ENCODE measurements around the gene DDX46. TPM values are rescaled to one million over a fixed set of nuclear protein-coding genes. Genes with fewer than 3 reads are reported as not detected.

The DDX46 gene
- total and polyA plus RNA-seq, 2 of the 8 experiments (the other 6 are each of a cell fraction or from before 2014, with no cell fraction given): 22.6 to 110 TPM

DNA sequence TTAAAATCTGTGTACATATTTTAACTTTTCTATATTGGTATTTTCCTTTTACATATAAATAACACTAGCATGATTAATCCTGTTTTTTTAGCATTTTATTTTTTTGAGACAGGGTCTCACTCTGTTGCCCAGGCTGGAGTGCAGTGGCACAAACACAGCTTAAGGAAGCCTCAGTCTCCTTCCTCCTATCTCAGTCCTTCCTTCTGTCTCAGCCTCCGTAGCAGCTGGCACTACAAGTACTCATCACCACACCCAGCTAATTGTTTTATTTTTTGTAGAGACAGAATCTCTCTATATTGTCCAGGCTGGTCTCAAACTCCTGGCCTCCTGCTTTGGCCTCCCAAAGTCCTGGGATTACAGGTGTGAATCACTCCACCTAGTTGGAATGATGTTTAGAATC lies 85.7 kb downstream of the DDX46 start:
- WGBS, 2 experiments (ENCODE audit: extremely low coverage in 1 of 2, insufficient coverage in 1 of 2, insufficient read length in 1 of 2, insufficient replicate concordance in 2 of 2, low coverage in 1 of 2, low lambda C conversion rate in 2 of 2, missing lambda C conversion rate in 1 of 2): 100% methylated on average over 1 of the region's 1 CpG; no CpG with 5 or more reads in 1 of the 2 experiments
- no peak overlapping the region for H2BK20ac ChIP-seq (ENCODE audit: low read length)
- TF ChIP-seq CTBP2 (IDR thresholded peaks at IDR 0.05; ENCODE audit: borderline replicate concordance, insufficient read depth, insufficient read length, low read length) (no peak), CBX8 (IDR thresholded peaks at IDR 0.05; ENCODE audit: borderline replicate concordance, low read depth, low read length) (no peak), RAD21 (IDR thresholded peaks at IDR 0.05 in 1 of 2, conservative IDR thresholded peaks at IDR 0.05 in 1 of 2; ENCODE audit: low read depth in 2 of 2, low read length in 2 of 2) (no peak), SP4 (IDR thresholded peaks at IDR 0.05; ENCODE audit: low read length) (no peak), KDM1A (IDR thresholded peaks at IDR 0.05; ENCODE audit: borderline replicate concordance, low read length) (no peak), FOSL1 (IDR thresholded peaks at IDR 0.05; ENCODE audit: insufficient read depth, low read depth, low read length) (no peak), ATF2 (IDR thresholded peaks at IDR 0.05; ENCODE audit: low read length) (no peak), ZNF274 (IDR thresholded peaks at IDR 0.05; ENCODE audit: borderline replicate concordance, extremely low read depth, low read length) (no peak)
- TF ChIP-seq, protein P1, sequence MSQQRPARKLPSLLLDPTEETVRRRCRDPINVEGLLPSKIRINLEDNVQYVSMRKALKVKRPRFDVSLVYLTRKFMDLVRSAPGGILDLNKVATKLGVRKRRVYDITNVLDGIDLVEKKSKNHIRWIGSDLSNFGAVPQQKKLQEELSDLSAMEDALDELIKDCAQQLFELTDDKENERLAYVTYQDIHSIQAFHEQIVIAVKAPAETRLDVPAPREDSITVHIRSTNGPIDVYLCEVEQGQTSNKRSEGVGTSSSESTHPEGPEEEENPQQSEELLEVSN (IDR thresholded peaks at IDR 0.05): no peak

More for the DNA sequence above, 85.7 kb downstream of the DDX46 start:
- no peak overlapping the region for H3K9ac ChIP-seq (replicated peaks in 1 of 4; ENCODE audit: extremely low read depth in 1 of 4, low read depth in 3 of 4, low read length in 3 of 4)
- no peaks in the 10 kb centered on the region for H4K20me1 ChIP-seq (replicated peaks in 1 of 2; ENCODE audit: control insufficient read depth in 1 of 2, insufficient read depth in 2 of 2, low read length in 2 of 2)
- no peak overlapping the region for H2BK120ac ChIP-seq (replicated peaks; ENCODE audit: low read depth, low read length)
- H2BK5ac ChIP-seq (ENCODE audit: low read depth, low read length): no peak overlapping the region
- no peaks in the 10 kb centered on the region for H3K9me3 ChIP-seq (ENCODE audit: insufficient read depth in 2 of 2, low read depth in 1 of 2, low read length in 1 of 2)
- H3K4me3 ChIP-seq (ENCODE audit: extremely low read depth in 1 of 4, insufficient read depth in 2 of 4, low read depth in 3 of 4, low read length in 4 of 4): no peak overlapping the region
- no peaks in the 10 kb centered on the region for H3K27me3 ChIP-seq (replicated peaks in 1 of 4; ENCODE audit: control insufficient read depth in 3 of 4, extremely low read depth in 1 of 4, insufficient read depth in 3 of 4, low read length in 3 of 4)
- H4K5ac ChIP-seq (ENCODE audit: insufficient read length, low read depth, low read length): no peak overlapping the region
- no peak overlapping the region for H3K23ac ChIP-seq (ENCODE audit: insufficient read length)
- no peaks in the 10 kb centered on the region for H3K79me2 ChIP-seq (ENCODE audit: control insufficient read depth in 1 of 2, insufficient read depth in 2 of 2, low read length in 2 of 2)
- POLR2A ChIA-PET (ENCODE audit: partially characterized antibody): interaction anchor here (1.8 to 2.5 kb wide), 2 partner anchors 35 to 60 kb away, joined by 4 to 14 read pairs; partner anchors contain the start of gene PCBD2
- no peak overlapping the region for H3K56ac ChIP-seq (replicated peaks; ENCODE audit: insufficient read length, low read depth, low read length)
- no peaks in the 10 kb centered on the region for H3K4me1 ChIP-seq (replicated peaks in 1 of 4; ENCODE audit: control insufficient read depth in 3 of 4, insufficient read depth in 4 of 4, low read length in 3 of 4)
- no peak overlapping the region for H4K91ac ChIP-seq (replicated peaks; ENCODE audit: insufficient read length, low read length)
- peaks cover 3% of the 10 kb centered on the region for H3K23me2 ChIP-seq (ENCODE audit: low read depth, low read length)
- no peak overlapping the region for H2AK5ac ChIP-seq (ENCODE audit: low read depth, low read length)
- CTCF ChIA-PET (ENCODE audit: partially characterized antibody): interaction anchor here (1.0 to 1.2 kb wide), 2 partner anchors 10 to 61 kb away, joined by 3 to 4 read pairs; partner anchors contain the start of gene PCBD2
- no peak overlapping the region for H3K27ac ChIP-seq (ENCODE audit: low read depth, low read length)
- no peak overlapping the region for H2BK12ac ChIP-seq (ENCODE audit: low read depth, low read length)
- no peak overlapping the region for H3K18ac ChIP-seq (ENCODE audit: extremely low read depth, low read length)
- no peak overlapping the region for H4K8ac ChIP-seq (ENCODE audit: extremely low read depth, insufficient read depth, low read length)
- H3K14ac ChIP-seq (ENCODE audit: insufficient read length): no peak overlapping the region
- peaks cover 0 to 13% (median 3%) of the 10 kb centered on the region in 4 experiments; a peak in 4 of 8 replicates for H3K36me3 ChIP-seq (ENCODE audit: control insufficient read depth in 2 of 4, insufficient read depth in 4 of 4, low read length in 3 of 4)
- no peak overlapping the region for H2AFZ ChIP-seq (ENCODE audit: low read length)
- no peak overlapping the region for H3K4ac ChIP-seq (replicated peaks; ENCODE audit: insufficient read length, low read depth, low read length)
- no peaks in the 10 kb centered on the region for H3K79me1 ChIP-seq (ENCODE audit: low read depth, low read length)
- DNase-seq (ENCODE audit: low read depth in 1 of 2, low spot score in 2 of 2) (no peak), FAIRE-seq (no peak)
- H2BK15ac ChIP-seq (ENCODE audit: low read length): no peak overlapping the region
- H3K4me2 ChIP-seq (ENCODE audit: insufficient read depth in 1 of 2, low read depth in 2 of 2, low read length in 2 of 2): no peak overlapping the region
